Activated T-cell treated with anti-CD3 and anti-CD28 coated beads, Interleukin-2, amount 50 U/mL, for 72 hours (primary cell): ENCODE measurements around the gene PSMD8. TPM values are rescaled to one million over a fixed set of nuclear protein-coding genes. Genes with fewer than 3 reads are reported as not detected.

ENCODE experiments used
- ATAC-seq, 2 donors: fragments of 150-1000 bp; cut with Tn5 transposase; replicated peaks in 1 of 2; 2 replicates each; pipeline ENCODE4 v1.10.0; 2021; ENCODE audit warnings: moderate library complexity in 2 of 2, mild to moderate bottlenecking in 1 of 2
- DNase-seq, 2 donors: peaks; one replicate each; pipeline ENCODE4 v3.0.0; 2021 to 2022; ENCODE audit warnings: mixed read lengths in 1 of 2
- H3K27ac Mint-ChIP-seq: one replicate; pipeline ENCODE4 v1.8.0; 2022; ENCODE audit warnings: mild to moderate bottlenecking, moderate library complexity, mixed read lengths
- H3K27me3 Mint-ChIP-seq: one replicate; pipeline ENCODE4 v1.8.0; 2022; ENCODE audit warnings: low read depth, mixed read lengths
- H3K36me3 Mint-ChIP-seq, 2 donors: one replicate each; pipeline ENCODE4 v1.8.0; 2022; ENCODE audit warnings: mixed read lengths in 2 of 2, mild to moderate bottlenecking in 1 of 2; ENCODE audit not compliant: insufficient read depth in 2 of 2
- H3K4me1 Mint-ChIP-seq: one replicate; pipeline ENCODE4 v1.8.0; 2022; ENCODE audit warnings: low read depth, mixed read lengths
- H3K4me3 Mint-ChIP-seq, 2 donors: one replicate each; pipeline ENCODE4 v1.8.0; 2022; ENCODE audit warnings: mild to moderate bottlenecking in 2 of 2, mixed read lengths in 2 of 2, moderate library complexity in 2 of 2
- H3K9me3 Mint-ChIP-seq, 2 donors: one replicate each; pipeline ENCODE4 v1.8.0; 2022; ENCODE audit warnings: mixed read lengths in 2 of 2
- total RNA-seq, 2 donors: library from RNA; stranded (reverse); gene quantifications; one replicate each; pipeline ENCODE4 v1.2.3, GENCODE V29; 2022

Gene PSMD8
- total RNA-seq, 2 donors from 2014 or later: 136 to 168 TPM

- Mint-ChIP-seq H3K36me3 (no peaks in the 10 kb centered on the region), H3K9me3 (no peaks in the 10 kb centered on the region), H3K27me3 (peaks cover 8% of the 10 kb centered on the region), H3K27ac (peak overlapping the region; percentile 91), H3K4me1 (peaks cover 53% of the 10 kb centered on the region), H3K4me3 (peak overlapping the region; percentile 64 to 66)
- DNase-seq (peak; percentile 40 to 47), ATAC-seq (peak; percentile 52 to 58)
These were observed 54.9 kb downstream of the PSMD8 start for GRCh38 chr19:38429055-38429810.

GRCh38 chr19:38429811-38430156, 55.4 kb downstream of the PSMD8 start:
- H3K27ac Mint-ChIP-seq: peak overlapping the region; percentile 91
- peak overlapping the region; percentile 64 to 66 for H3K4me3 Mint-ChIP-seq
- DNase-seq (no peak), ATAC-seq (no peak)
- no peaks in the 10 kb centered on the region for H3K9me3 Mint-ChIP-seq
- peaks cover 12% of the 10 kb centered on the region for H3K27me3 Mint-ChIP-seq
- H3K36me3 Mint-ChIP-seq: no peaks in the 10 kb centered on the region
- H3K4me1 Mint-ChIP-seq: peaks cover 56% of the 10 kb centered on the region

GRCh38 chr19:38430931-38431330, 56.6 kb downstream of the PSMD8 start:
- no peak overlapping the region for H3K4me3 Mint-ChIP-seq
- no peaks in the 10 kb centered on the region for H3K9me3 Mint-ChIP-seq
- peaks cover 56% of the 10 kb centered on the region for H3K4me1 Mint-ChIP-seq
- H3K36me3 Mint-ChIP-seq: no peaks in the 10 kb centered on the region
- no peak for DNase-seq
- ATAC-seq: no peak
- H3K27me3 Mint-ChIP-seq: peaks cover 12% of the 10 kb centered on the region
- H3K27ac Mint-ChIP-seq: no peak overlapping the region

- peak within 1 kb of the TSS; percentile 61 to 74 for H3K4me3 Mint-ChIP-seq
- no peaks in the 10 kb centered on the region for H3K9me3 Mint-ChIP-seq
- H3K36me3 Mint-ChIP-seq: no peaks in the 10 kb centered on the region
- H3K27ac Mint-ChIP-seq: peak within 1 kb of the TSS; percentile 8
- DNase-seq (peak; percentile 75 to 76), ATAC-seq (peak; percentile 71 to 78)
- peaks cover 40% of the 10 kb centered on the region for H3K4me1 Mint-ChIP-seq
- peaks cover 12% of the 10 kb centered on the region for H3K27me3 Mint-ChIP-seq
These were observed 58.9 kb downstream of the PSMD8 start, which contains the start of gene RYR1 for GRCh38 chr19:38433268-38433733. Gene RYR1, plus strand, starts transcription at chr19:38433691. Its CDS starts 139 bp downstream, at chr19:38433830.

Other genes starting within 250 kb of the PSMD8 start
- gene DPF1, start 150.3 kb upstream of the PSMD8 start, total RNA-seq: under 1 TPM; 0.65 to 0.99 TPM
- 1 to 10 TPM; 1.7 to 3.8 TPM for gene PPP1R14A, start 118.2 kb upstream of the PSMD8 start, total RNA-seq
- 100 to 1,000 TPM in 1 of 2 donors, 10 to 100 TPM in 1; 89.1 to 115 TPM for gene SPINT2, start 110.0 kb upstream of the PSMD8 start, total RNA-seq
- gene C19orf33, start 70.3 kb upstream of the PSMD8 start, total RNA-seq: not detected
- gene YIF1B, start 58.6 kb upstream of the PSMD8 start, total RNA-seq: 10 to 100 TPM; 70.3 TPM
- gene KCNK6, start 54.7 kb upstream of the PSMD8 start, total RNA-seq: 10 to 100 TPM; 10.2 to 10.3 TPM
- 1 to 10 TPM; 6.4 to 6.7 TPM for gene CATSPERG, start 38.7 kb upstream of the PSMD8 start, total RNA-seq
- 1 to 10 TPM in 1 of 2 donors, under 1 TPM in 1; 0.43 to 1.4 TPM for gene GGN, start 13.5 kb downstream of the PSMD8 start, total RNA-seq
- gene SPRED3, start 14.1 kb downstream of the PSMD8 start, total RNA-seq: 1 to 10 TPM; 1.7 to 4.2 TPM
- 10 to 100 TPM; 41.0 to 45.1 TPM for gene FAM98C, start 28.5 kb downstream of the PSMD8 start, total RNA-seq
- 10 to 100 TPM; 10.1 to 11.3 TPM for gene RASGRP4, start 51.6 kb downstream of the PSMD8 start, total RNA-seq
- gene RYR1, start 59.1 kb downstream of the PSMD8 start, total RNA-seq: 1 to 10 TPM; 3.3 to 5.3 TPM
- 100 to 1,000 TPM; 261 to 262 TPM for gene MAP4K1, start 243.4 kb downstream of the PSMD8 start, total RNA-seq
- gene EIF3K, start 244.6 kb downstream of the PSMD8 start, total RNA-seq: 100 to 1,000 TPM; 219 to 237 TPM